HG03565 (cell line): ENCODE measurements around the gene GJD2.

Source experiments
- ATAC-seq: cut with Tn5 transposase; IDR thresholded peaks from one replicate; pipeline ENCODE4 v1.9.1; 2021; ENCODE audit warnings: mild to moderate bottlenecking, moderate library complexity; ENCODE audit not compliant: unreplicated experiment

GJD2 gene

DNA sequence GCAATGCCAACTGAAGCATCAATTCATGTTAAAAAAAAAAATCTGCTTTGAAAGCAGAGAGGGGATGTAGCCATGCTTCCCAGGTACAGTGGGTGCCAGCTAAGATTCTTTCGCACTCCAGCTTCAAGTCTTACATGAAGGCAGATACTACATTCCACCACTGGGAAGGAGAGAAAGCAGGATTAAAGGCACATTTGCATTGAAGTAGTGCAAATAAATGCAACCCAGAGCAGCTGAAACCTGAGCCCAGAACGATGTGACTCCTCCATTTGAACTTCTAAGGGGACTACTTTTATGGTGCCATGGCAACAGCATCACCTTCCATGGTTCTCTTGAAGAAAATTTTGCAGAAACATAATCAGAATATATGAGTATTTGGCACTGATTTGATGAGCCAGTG lies 19.1 kb upstream of the GJD2 start:
- no peak for ATAC-seq

- ATAC-seq = no peak
Measured at GRCh38 chr15:34773013-34773412, 18.2 kb upstream of the GJD2 start.

GRCh38 chr15:34772312-34772711 lies 17.5 kb upstream of the GJD2 start:
- ATAC-seq = no peak

GRCh38 chr15:34769711-34770110 lies 14.9 kb upstream of the GJD2 start:
- no peak for ATAC-seq

- ATAC-seq = no peak
Measured at GRCh38 chr15:34768530-34768929, 13.7 kb upstream of the GJD2 start.

GRCh38 chr15:34765741-34766140 lies 10.9 kb upstream of the GJD2 start:
- ATAC-seq = no peak

GRCh38 chr15:34760909-34761308 lies 6.1 kb upstream of the GJD2 start:
- no peak for ATAC-seq

DNA sequence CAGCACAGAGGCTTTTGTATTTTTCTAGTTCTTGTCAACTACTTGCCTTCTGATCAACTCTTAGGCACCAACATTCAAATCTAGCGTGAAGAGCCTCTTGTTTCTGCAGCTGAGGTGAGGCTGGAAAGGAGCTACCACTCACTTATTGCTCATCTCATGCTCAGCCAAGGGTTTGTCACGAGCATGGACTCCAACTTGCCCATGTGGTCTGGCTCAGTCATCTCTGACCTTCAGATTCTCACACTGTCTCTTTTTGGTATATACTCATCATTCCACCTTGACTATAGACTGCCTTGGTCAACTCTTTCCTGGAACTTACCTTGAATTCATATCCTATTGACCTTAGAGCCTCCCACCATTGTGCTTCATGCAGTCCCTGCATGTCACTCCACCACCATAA lies 5.2 kb upstream of the GJD2 start:
- ATAC-seq = no peak

- no peak for ATAC-seq
Measured at GRCh38 chr15:34759347-34759746, 4.5 kb upstream of the GJD2 start.

- no peak for ATAC-seq
Measured at GRCh38 chr15:34757262-34757661, 2.5 kb upstream of the GJD2 start.

GRCh38 chr15:34755419-34755773 lies 598 bp upstream of the GJD2 start:
- no peak for ATAC-seq

DNA sequence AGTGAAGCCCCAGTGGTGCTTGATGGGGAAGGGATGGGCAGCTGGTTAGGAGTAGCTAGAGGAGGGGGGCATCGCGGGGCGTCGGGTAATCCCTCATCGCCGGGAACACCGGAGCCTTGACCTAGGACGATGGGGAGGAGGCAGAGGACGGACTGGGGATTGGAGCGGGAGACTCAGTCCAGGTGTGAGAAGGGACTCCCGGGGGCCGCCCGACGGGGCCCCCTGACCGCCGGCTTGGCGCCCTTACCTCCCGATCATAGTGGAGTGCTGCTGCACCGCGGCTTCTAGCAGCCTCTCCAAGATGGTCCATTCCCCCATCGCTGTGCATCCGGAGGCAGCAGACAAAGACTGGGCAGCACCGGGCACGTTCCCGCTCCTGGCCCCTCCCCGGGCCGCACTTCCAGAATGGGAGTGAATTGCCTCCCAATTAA lies 612 bp downstream of the GJD2 start:
- no peak for ATAC-seq

- ATAC-seq = no peak
Measured at GRCh38 chr15:34753236-34753894, 1.4 kb downstream of the GJD2 start.

- no peak for ATAC-seq
Measured at GRCh38 chr15:34749691-34750090, 5.1 kb downstream of the GJD2 start.

GRCh38 chr15:34739346-34739745 lies 15.5 kb downstream of the GJD2 start:
- ATAC-seq = no peak

DNA sequence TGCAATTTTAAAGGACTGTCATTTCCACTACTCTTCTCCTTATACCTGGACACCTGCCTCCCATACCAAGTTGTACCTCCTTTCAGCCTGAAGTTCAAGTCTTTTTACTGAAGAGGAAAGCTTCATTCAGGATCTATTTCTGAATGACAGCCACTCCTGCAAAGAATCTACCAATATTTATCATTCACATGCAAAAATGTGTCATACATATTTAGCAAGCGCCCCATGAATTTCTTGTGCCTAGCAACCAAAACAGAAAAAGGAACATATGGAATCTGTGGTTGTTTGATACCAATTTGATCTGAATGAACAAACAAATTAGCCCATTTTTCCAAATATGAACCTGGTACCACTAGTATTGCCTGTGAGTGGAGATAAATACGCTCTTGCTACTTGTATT lies 16.8 kb downstream of the GJD2 start:
- no peak for ATAC-seq

- ATAC-seq = no peak
Measured at GRCh38 chr15:34737477-34737876, 17.3 kb downstream of the GJD2 start.

DNA sequence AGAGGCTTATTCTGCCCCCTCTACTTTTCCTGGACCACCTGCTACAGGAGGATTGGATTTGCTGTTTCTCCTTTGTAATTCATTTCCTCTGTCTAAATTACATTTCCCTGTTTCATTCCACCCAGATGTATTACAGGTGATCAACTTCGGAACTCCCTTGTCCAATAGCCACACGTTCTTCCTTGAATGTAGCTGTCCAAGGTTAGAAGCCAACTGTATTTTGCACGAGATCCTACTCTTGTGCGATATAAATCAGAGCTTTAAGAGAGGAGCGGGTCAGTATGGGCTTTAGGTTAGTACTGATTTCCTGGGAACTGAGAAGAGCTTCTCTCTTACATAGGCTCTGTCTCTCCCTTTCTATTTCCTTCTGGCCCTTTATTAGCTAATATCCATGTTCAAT lies 20.5 kb downstream of the GJD2 start:
- ATAC-seq = no peak

- no peak for ATAC-seq
Measured at GRCh38 chr15:34733621-34734020, 21.2 kb downstream of the GJD2 start.

DNA sequence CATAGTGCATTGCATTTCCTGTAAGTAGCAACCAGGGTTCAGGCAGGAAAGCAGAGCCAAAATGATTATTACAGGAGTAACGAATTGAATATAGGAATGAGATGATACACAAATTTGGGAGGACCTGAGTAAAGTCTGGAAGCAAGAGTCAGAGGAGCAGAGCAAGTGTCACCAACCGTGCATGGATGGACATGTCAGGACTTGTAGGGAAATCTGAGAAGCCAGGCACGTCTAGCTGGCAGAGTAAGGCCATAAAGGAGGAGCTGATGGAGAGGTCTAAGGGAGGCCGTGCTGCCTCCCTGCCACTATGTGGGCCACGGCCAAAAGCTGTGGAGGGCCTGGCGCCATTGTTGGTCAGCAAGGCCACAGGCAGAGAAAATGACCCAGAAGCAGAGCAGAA lies 22.4 kb downstream of the GJD2 start:
- ATAC-seq = no peak

GRCh38 chr15:34730701-34731100 lies 24.1 kb downstream of the GJD2 start:
- no peak for ATAC-seq

GRCh38 chr15:34729886-34730285 lies 24.9 kb downstream of the GJD2 start:
- ATAC-seq = no peak

DNA sequence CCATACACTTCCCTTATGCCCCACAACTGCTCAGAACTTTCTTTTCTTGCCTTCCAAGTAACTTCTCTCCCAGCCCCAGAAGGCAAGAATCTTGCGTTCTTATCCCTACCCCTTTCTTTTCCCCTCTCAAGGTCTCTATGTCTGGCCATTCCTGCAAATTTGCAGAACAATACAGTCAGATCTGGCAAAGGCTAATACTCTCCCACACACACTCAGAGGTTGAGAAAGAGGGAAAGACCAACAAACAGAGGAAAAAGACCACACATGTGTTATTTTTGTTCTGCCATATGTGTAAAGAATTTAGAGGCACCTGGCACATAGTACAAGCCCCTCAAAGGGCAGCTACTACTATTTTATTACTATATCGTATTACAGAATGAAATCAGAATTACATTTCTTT lies 25.7 kb downstream of the GJD2 start:
- ATAC-seq = no peak
